HG03139 (cell line): ENCODE data around the gene XPO4.

Source experiments
- ATAC-seq: cut with Tn5 transposase; IDR thresholded peaks from one replicate; pipeline ENCODE4 v1.9.1; 2021; ENCODE audit not compliant: unreplicated experiment

XPO4 gene

GRCh38 chr13:20831254-20831653, 71.3 kb downstream of the XPO4 start:
- no peak for ATAC-seq

GRCh38 chr13:20828539-20829364, 73.8 kb downstream of the XPO4 start:
- ATAC-seq, result no peak

GRCh38 chr13:20826843-20827560, 75.5 kb downstream of the XPO4 start:
- ATAC-seq, result no peak

GRCh38 chr13:20826301-20826700, 76.2 kb downstream of the XPO4 start:
- no peak for ATAC-seq

- ATAC-seq, result no peak
Measured at GRCh38 chr13:20825477-20825875, 77.1 kb downstream of the XPO4 start.

GRCh38 chr13:20824762-20825476, 77.6 kb downstream of the XPO4 start:
- no peak for ATAC-seq

GRCh38 chr13:20823071-20823470, 79.5 kb downstream of the XPO4 start:
- ATAC-seq, result no peak

- no peak for ATAC-seq
Measured at GRCh38 chr13:20822406-20822805, 80.1 kb downstream of the XPO4 start.

GRCh38 chr13:20819715-20820114, 82.8 kb downstream of the XPO4 start:
- no peak for ATAC-seq

- no peak for ATAC-seq
Measured at GRCh38 chr13:20815464-20815863, 87.1 kb downstream of the XPO4 start.

- no peak for ATAC-seq
Measured at GRCh38 chr13:20814224-20814910, 88.2 kb downstream of the XPO4 start.

GRCh38 chr13:20812890-20813289, 89.7 kb downstream of the XPO4 start:
- ATAC-seq, result no peak

GRCh38 chr13:20810808-20811207, 91.7 kb downstream of the XPO4 start:
- no peak for ATAC-seq

- ATAC-seq, result no peak
Measured at GRCh38 chr13:20808874-20809273, 93.7 kb downstream of the XPO4 start.

- no peak for ATAC-seq
Measured at GRCh38 chr13:20803180-20803965, 99.2 kb downstream of the XPO4 start.

GRCh38 chr13:20801707-20802106, 100.8 kb downstream of the XPO4 start:
- no peak for ATAC-seq

GRCh38 chr13:20799726-20800416, 102.7 kb downstream of the XPO4 start:
- no peak for ATAC-seq

- ATAC-seq, result no peak
Measured at GRCh38 chr13:20798027-20798426, 104.5 kb downstream of the XPO4 start.

GRCh38 chr13:20796791-20797508, 105.6 kb downstream of the XPO4 start:
- ATAC-seq, result no peak
